ENCODE data around the gene FGF8. TPM values are rescaled to one million over a fixed set of nuclear protein-coding genes. Genes with fewer than 3 reads are reported as not detected.

Gene FGF8
- total and polyA plus RNA-seq, 10 of the 15 experiments (the other 5 are each of a cell fraction or from before 2014, with no cell fraction given): 0.08 to 0.43 (median 0.17) TPM; not detected in 7

DNA sequence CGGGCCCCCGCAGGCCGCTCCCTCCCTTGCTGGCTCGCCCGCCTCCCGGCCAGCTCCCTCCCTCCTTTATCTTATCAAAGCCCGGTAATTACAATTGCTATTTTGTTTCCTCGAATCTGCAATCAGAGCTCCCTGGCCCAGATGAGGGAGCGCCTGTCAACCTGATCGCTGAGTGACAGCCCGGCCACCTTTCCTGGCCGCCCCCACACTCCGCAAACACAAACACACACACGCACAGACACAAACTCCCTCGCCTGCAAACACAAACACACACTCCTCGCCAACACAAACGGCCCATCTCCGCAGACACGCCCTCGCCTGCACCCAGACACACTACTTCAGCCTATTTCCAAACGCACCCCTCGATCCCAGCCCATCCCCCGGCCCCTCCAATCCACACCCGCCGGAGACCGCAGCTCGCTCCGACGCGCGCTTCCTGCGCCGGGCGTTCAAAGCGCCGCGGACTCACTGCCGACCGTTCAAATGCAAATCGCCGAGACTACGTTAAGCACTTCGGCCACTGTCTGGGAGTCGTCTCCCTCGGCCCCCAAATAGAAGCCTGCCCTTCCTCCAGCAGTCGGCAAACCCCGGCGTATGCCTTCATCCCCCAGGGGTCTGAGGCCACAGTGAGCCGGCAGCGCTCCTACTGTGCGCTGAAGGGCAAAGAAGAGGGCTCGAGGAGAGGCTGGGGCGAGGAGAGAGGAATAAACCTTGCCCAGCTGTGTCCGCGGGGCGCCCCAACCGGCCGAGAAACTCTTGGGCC, 3.0 kb upstream of the FGF8 start (continued):
- TF ChIP-seq NKRF (conservative IDR thresholded peaks at IDR 0.05): no peak
- TF ChIP-seq ZSCAN29 (IDR thresholded peaks at IDR 0.05): no peak
- TF ChIP-seq EGR1 (IDR thresholded peaks at IDR 0.05; ENCODE audit: borderline replicate concordance in 1 of 2, low read depth in 2 of 2, low read length in 2 of 2): peak in 1 of 2 experiments; percentile 71; a peak in 2 of 3 replicates
- TF ChIP-seq ZNF24 (IDR thresholded peaks at IDR 0.05): no peak
- no peak for TF ChIP-seq SRF (IDR thresholded peaks at IDR 0.05; ENCODE audit: low read depth in 2 of 2, low read length in 2 of 2)
- no peak for TF ChIP-seq STAT3 (IDR thresholded peaks at IDR 0.05; ENCODE audit: low read depth, low read length)
- TF ChIP-seq MEF2B (IDR thresholded peaks at IDR 0.05; ENCODE audit: partially characterized antibody, poor library complexity, severe bottlenecking): no peak

DNA sequence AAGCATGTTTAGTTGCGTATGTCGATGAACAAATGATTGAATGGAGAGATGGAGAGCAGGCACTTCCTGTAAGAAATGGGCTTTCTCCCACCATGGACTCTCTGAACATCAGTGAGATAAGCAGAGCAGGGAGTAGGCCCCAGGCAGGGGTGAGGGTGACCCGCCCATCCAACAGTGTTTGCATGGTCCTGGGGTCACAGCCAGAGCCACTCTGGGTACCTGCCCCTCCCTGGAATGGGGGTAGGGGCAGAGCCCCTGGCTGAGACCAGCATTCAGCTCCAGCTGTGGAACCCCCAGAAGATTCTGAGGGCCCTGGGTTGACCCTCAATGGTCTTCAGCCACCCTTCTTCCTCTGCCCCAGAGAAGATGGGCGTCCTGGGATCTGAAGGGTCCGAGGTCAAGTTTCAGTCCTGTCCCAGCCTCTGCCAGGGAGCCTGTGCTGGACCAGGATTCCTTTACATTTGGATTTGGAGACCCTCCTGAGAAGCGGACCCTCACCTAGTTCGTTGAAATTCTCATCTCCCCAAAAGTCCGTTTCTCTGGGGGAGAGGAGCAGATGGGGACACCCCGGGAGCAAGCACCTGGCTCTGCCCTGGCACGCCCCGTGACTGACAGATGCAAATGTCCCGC, 2.4 kb upstream of the FGF8 start:
- peak overlapping the region; percentile 100 for H3K4me2 ChIP-seq (ENCODE audit: control insufficient read depth, insufficient read depth)
- no peaks in the 10 kb centered on the region for H3K36me3 ChIP-seq (ENCODE audit: control insufficient read depth in 2 of 2, insufficient read depth in 2 of 2, low read length in 1 of 2)
- intact Hi-C loops (cut with micrococcal nuclease; ENCODE audit: unreplicated experiment) (no loop called here), in situ Hi-C loops (cut with MboI) (no loop called here)
- FAIRE-seq: no peak
- H3K79me2 ChIP-seq (ENCODE audit: control insufficient read depth, insufficient read depth, low read length): peaks cover 11% of the 10 kb centered on the region
- RAD21 ChIA-PET (ENCODE audit: unreplicated experiment): interaction anchor here (0.5 to 7.9 kb wide), 4 partner anchors 89 to 564 kb away, joined by 3 to 172 read pairs (median 4); no protein-coding TSS in a partner anchor
- no peak overlapping the region for H3K27ac ChIP-seq (ENCODE audit: control insufficient read depth, insufficient read depth)
- SMC1A ChIA-PET (ENCODE audit: uncharacterized antibody, unreplicated experiment): interaction anchor here (0.8 to 7.9 kb wide), 3 partner anchors 107 to 191 kb away, joined by 3 to 139 read pairs (median 3); no protein-coding TSS in a partner anchor
- peaks cover 43% of the 10 kb centered on the region for H3K4me1 ChIP-seq (ENCODE audit: control insufficient read depth, insufficient read depth, low read length)
- no peak overlapping the region for H3K4me3 ChIP-seq
- H3K9ac ChIP-seq (ENCODE audit: control insufficient read depth, insufficient read depth, low read length): no peak overlapping the region
- no TSS peak for BruUV-seq (replicated peaks)
- TF ChIP-seq, protein P1, sequence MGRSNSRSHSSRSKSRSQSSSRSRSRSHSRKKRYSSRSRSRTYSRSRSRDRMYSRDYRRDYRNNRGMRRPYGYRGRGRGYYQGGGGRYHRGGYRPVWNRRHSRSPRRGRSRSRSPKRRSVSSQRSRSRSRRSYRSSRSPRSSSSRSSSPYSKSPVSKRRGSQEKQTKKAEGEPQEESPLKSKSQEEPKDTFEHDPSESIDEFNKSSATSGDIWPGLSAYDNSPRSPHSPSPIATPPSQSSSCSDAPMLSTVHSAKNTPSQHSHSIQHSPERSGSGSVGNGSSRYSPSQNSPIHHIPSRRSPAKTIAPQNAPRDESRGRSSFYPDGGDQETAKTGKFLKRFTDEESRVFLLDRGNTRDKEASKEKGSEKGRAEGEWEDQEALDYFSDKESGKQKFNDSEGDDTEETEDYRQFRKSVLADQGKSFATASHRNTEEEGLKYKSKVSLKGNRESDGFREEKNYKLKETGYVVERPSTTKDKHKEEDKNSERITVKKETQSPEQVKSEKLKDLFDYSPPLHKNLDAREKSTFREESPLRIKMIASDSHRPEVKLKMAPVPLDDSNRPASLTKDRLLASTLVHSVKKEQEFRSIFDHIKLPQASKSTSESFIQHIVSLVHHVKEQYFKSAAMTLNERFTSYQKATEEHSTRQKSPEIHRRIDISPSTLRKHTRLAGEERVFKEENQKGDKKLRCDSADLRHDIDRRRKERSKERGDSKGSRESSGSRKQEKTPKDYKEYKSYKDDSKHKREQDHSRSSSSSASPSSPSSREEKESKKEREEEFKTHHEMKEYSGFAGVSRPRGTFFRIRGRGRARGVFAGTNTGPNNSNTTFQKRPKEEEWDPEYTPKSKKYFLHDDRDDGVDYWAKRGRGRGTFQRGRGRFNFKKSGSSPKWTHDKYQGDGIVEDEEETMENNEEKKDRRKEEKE (IDR thresholded peaks at IDR 0.05): no peak
- TF ChIP-seq EP300 (IDR thresholded peaks at IDR 0.05; ENCODE audit: borderline replicate concordance in 1 of 2, control insufficient read depth in 1 of 2, low read depth in 2 of 2, low read length in 2 of 2): no peak
- TF ChIP-seq POU2F2 (IDR thresholded peaks at IDR 0.05; ENCODE audit: borderline replicate concordance, low read depth, low read length): 0 out of 3 replicates have a peak, but pooled peaks have one; percentile 9
- TF ChIP-seq RAD51 (IDR thresholded peaks at IDR 0.05): no peak
- no peaks in the 10 kb centered on the region for H3K9me3 ChIP-seq (replicated peaks; ENCODE audit: control insufficient read depth, insufficient read depth, low read length)
- no peak overlapping the region for H2AFZ ChIP-seq (ENCODE audit: control insufficient read depth, low read depth, low read length)
- CTCF ChIA-PET: interaction anchor here (0.6 to 9.8 kb wide), 6 partner anchors 9 to 322 kb away, joined by 3 to 334 read pairs (median 4); partner anchors contain the start of genes DPCD and POLL
- H4K20me1 ChIP-seq (ENCODE audit: control insufficient read depth, insufficient read depth): no peaks in the 10 kb centered on the region
- POLR2A ChIA-PET: no interaction called here
- no peak for DNase-seq (ENCODE audit: low read depth, low spot score)
- 48% methylated on average over 12 of the region's 12 CpGs for WGBS (ENCODE audit: insufficient coverage, insufficient replicate concordance, low lambda C conversion rate, missing lambda C conversion rate)
- no peak for ATAC-seq
- peaks cover 13 to 16% of the 10 kb centered on the region in 2 experiments; a peak in 3 of 4 replicates for H3K27me3 ChIP-seq (replicated peaks in 1 of 2; ENCODE audit: control insufficient read depth in 2 of 2, insufficient read depth in 2 of 2, low read length in 1 of 2)
